ENCODE measurements around the gene NDUFS2. TPM values are rescaled to one million over a fixed set of nuclear protein-coding genes. Genes with fewer than 3 reads are reported as not detected.

Gene NDUFS2
- total and polyA plus RNA-seq, 2 donors (not counting 1 experiment from before 2014, with no cell fraction given): 53.9 to 82.3 TPM

- POLR2A ChIA-PET: no interaction called here
- Histone ChIP-seq H3K9me3 (ENCODE audit: control extremely low read depth in 1 of 3, control insufficient read depth in 2 of 3, insufficient read depth in 1 of 3, low read length in 2 of 3) (peaks cover 0 to 26% (median 15%) of the 10 kb centered on the region in 3 donors), H3K36me3 (replicated peaks in 1 of 2; ENCODE audit: control extremely low read depth in 1 of 2, control insufficient read depth in 1 of 2, extremely low read depth in 1 of 2, insufficient read depth in 2 of 2, low read length in 1 of 2) (no peaks in the 10 kb centered on the region), H3K4me2 (replicated peaks; ENCODE audit: low read depth, low read length, poor library complexity, severe bottlenecking) (no peak overlapping the region), H3K4me1 (ENCODE audit: control insufficient read depth in 2 of 2, insufficient read depth in 2 of 2, low read length in 2 of 2) (peaks cover 18 to 22% of the 10 kb centered on the region in 2 donors), H3K27me3 (replicated peaks in 1 of 4; ENCODE audit: control extremely low read depth in 1 of 4, control insufficient read depth in 3 of 4, insufficient read depth in 4 of 4, low read length in 3 of 4) (peaks cover 0 to 54% (median 34%) of the 10 kb centered on the region in 4 experiments), H3K4me3 (ENCODE audit: control extremely low read depth in 1 of 5, extremely low read depth in 1 of 5, insufficient read depth in 1 of 5, low read depth in 2 of 5, low read length in 4 of 5) (no peak overlapping the region), H4K20me1 (ENCODE audit: control insufficient read depth, insufficient read depth, low read length, poor library complexity, severe bottlenecking) (no peaks in the 10 kb centered on the region), H3K9ac (ENCODE audit: low read length) (no peak overlapping the region), H2AFZ (ENCODE audit: insufficient read depth, low read depth, low read length, poor library complexity, severe bottlenecking) (no peak overlapping the region), H3K79me2 (ENCODE audit: control insufficient read depth, insufficient read depth, low read length) (no peaks in the 10 kb centered on the region), H3K27ac (ENCODE audit: low read length in 2 of 2) (no peak overlapping the region)
- 44% methylated on average over 5 of the region's 9 CpGs for WGBS (ENCODE audit: insufficient coverage)
- Mint-ChIP-seq H3K27me3 (peaks cover 65% of the 10 kb centered on the region), H3K9me3 (ENCODE audit: insufficient read depth) (peaks cover 9% of the 10 kb centered on the region), H3K27ac (no peak overlapping the region), H3K4me1 (peaks cover 35% of the 10 kb centered on the region), H3K4me3 (peak overlapping the region; percentile 7)
- CTCF ChIA-PET: interaction anchor here (0.9 to 1.8 kb wide), 2 partner anchors 31 to 68 kb away, joined by 3 to 4 read pairs; no protein-coding TSS in a partner anchor
- intact Hi-C loops (cut with micrococcal nuclease): no loop called here
- TF ChIP-seq CTCF (IDR thresholded peaks at IDR 0.05) (no peak), EZH2 (IDR thresholded peaks at IDR 0.05; ENCODE audit: borderline replicate concordance, insufficient read depth, low read depth, low read length, poor library complexity, severe bottlenecking) (no peak)
- DNase-seq (no peak), ATAC-seq (ENCODE audit: low read depth) (peak; percentile 12)
These were observed 58.5 kb downstream of the NDUFS2 start for GRCh38 chr1:161260376-161261260.

Measured in B cell (primary cell).